H1 (cell line): ENCODE data around the gene MACF1. TPM values are rescaled to one million over a fixed set of nuclear protein-coding genes. Genes with fewer than 3 reads are reported as not detected.

ENCODE experiments used
- CTCF ChIA-PET: fragments of 300-600 bp; sonication (Branson Sonifier 250); formaldehyde crosslinking; loops from one replicate; lab custom pipeline; 2021; ENCODE audit not compliant: partially characterized antibody; lab: Charles Lee
- POLR2A ChIA-PET: fragments of 300-600 bp; sonication (Branson Sonifier 250); formaldehyde crosslinking; loops from one replicate; lab custom pipeline; 2021; ENCODE audit warnings: inconsistent platforms; ENCODE audit not compliant: partially characterized antibody; lab: Charles Lee
- DNase-seq, 2 experiments: peaks; one replicate each; pipeline versions ENCODE4 v3.0.0 to v3.0.0-alpha.2; 2010 to 2022; ENCODE audit warnings: low spot score in 2 of 2, low read depth in 1 of 2, mixed read lengths in 1 of 2
- FAIRE-seq: peaks from 2 replicates; lab custom pipeline; 2011; peaks lifted over from hg19 to GRCh38; lab: Jason Lieb, UNC
- H2AFZ ChIP-seq: 2 replicates; pipeline ENCODE4 v1.8.1; 2012; ENCODE audit warnings: low read length, inconsistent platforms
- H2AK5ac ChIP-seq: 2 replicates; pipeline ENCODE4 v1.6.1; 2013; ENCODE audit warnings: low read depth, low read length
- H2BK120ac ChIP-seq: replicated peaks from 2 replicates; pipeline ENCODE3; 2013; ENCODE audit warnings: low read depth, low read length, inconsistent platforms
- H2BK12ac ChIP-seq: 2 replicates; pipeline ENCODE4 v1.6.1; 2013; ENCODE audit warnings: low read depth, low read length
- H2BK15ac ChIP-seq: 2 replicates; pipeline ENCODE4 v1.6.1; 2013; ENCODE audit warnings: low read length
- H2BK20ac ChIP-seq: 2 replicates; pipeline ENCODE4 v1.6.1; 2013; ENCODE audit warnings: low read length
- H2BK5ac ChIP-seq: 2 replicates; pipeline ENCODE4 v1.6.1; 2013; ENCODE audit warnings: low read depth, low read length
- H3K14ac ChIP-seq: 2 replicates; pipeline ENCODE4 v1.6.1; 2013; ENCODE audit warnings: inconsistent platforms; ENCODE audit not compliant: insufficient read length
- H3K18ac ChIP-seq: 2 replicates; pipeline ENCODE4 v1.6.1; 2013; ENCODE audit warnings: low read length; ENCODE audit errors: extremely low read depth
- H3K23ac ChIP-seq: 2 replicates; pipeline ENCODE4 v1.6.1; 2013; ENCODE audit warnings: inconsistent platforms; ENCODE audit not compliant: insufficient read length
- H3K23me2 ChIP-seq: 2 replicates; pipeline ENCODE4 v1.6.1; 2013; ENCODE audit warnings: low read depth, low read length
- H3K27ac ChIP-seq: 2 replicates; pipeline ENCODE4 v1.6.1; 2011; ENCODE audit warnings: low read depth, low read length, inconsistent platforms
- H3K27me3 ChIP-seq, 4 experiments: replicated peaks in 1 of 4; 1 replicate in 1 of 4; 2 replicates in 3 of 4; pipeline versions ENCODE4 v1.6.1 to v1.8.1; 2011 to 2013; ENCODE audit warnings: low read length in 3 of 4, mild to moderate bottlenecking in 3 of 4, inconsistent platforms in 2 of 4, mixed read lengths in 2 of 4, moderate library complexity in 1 of 4; ENCODE audit not compliant: control insufficient read depth in 3 of 4, insufficient read depth in 3 of 4; ENCODE audit errors: extremely low read depth in 1 of 4
- H3K36me3 ChIP-seq, 4 experiments: 2 replicates each; pipeline versions ENCODE4 v1.6.1 to v1.8.1; 2011 to 2013; ENCODE audit warnings: mild to moderate bottlenecking in 4 of 4, low read length in 3 of 4, moderate library complexity in 2 of 4, control low read depth in 1 of 4, inconsistent platforms in 1 of 4; ENCODE audit not compliant: insufficient read depth in 4 of 4, control insufficient read depth in 2 of 4
- H3K4ac ChIP-seq: replicated peaks from 2 replicates; pipeline ENCODE3; 2013; ENCODE audit warnings: low read length, low read depth, mixed read lengths, inconsistent platforms; ENCODE audit not compliant: insufficient read length
- H3K4me1 ChIP-seq, 4 experiments: replicated peaks in 1 of 4; 1 replicate in 1 of 4; 2 replicates in 3 of 4; pipeline versions ENCODE4 v1.6.1 to v1.8.1; 2011 to 2013; ENCODE audit warnings: low read length in 3 of 4, inconsistent platforms in 2 of 4, mixed read lengths in 1 of 4; ENCODE audit not compliant: insufficient read depth in 4 of 4, control insufficient read depth in 3 of 4
- H3K4me2 ChIP-seq, 2 experiments: 2 replicates each; pipeline versions ENCODE4 v1.6.1 to v1.8.1; 2011 to 2013; ENCODE audit warnings: low read depth in 2 of 2, low read length in 2 of 2, control low read depth in 1 of 2, inconsistent platforms in 1 of 2, mild to moderate bottlenecking in 1 of 2; ENCODE audit not compliant: insufficient read depth in 1 of 2
- H3K4me3 ChIP-seq, 4 experiments: fragments of 200-600, 300-600 bp in 1 of 4; sonication (generic), shearing (Covaris generic), sonication (Bioruptor Twin) in 1 of 4; 2 replicates each; pipeline versions ENCODE4 v1.5.1 to v1.8.1; 2011 to 2016; ENCODE audit warnings: low read length in 4 of 4, low read depth in 3 of 4, control low read depth in 2 of 4, inconsistent platforms in 2 of 4, mild to moderate bottlenecking in 2 of 4, mixed read lengths in 1 of 4, moderate library complexity in 1 of 4; ENCODE audit not compliant: insufficient read depth in 2 of 4; ENCODE audit errors: extremely low read depth in 1 of 4
- H3K56ac ChIP-seq: replicated peaks from 2 replicates; pipeline ENCODE3; 2013; ENCODE audit warnings: low read depth, mild to moderate bottlenecking, mixed read lengths, low read length, inconsistent platforms; ENCODE audit not compliant: insufficient read length
- H3K79me1 ChIP-seq: 2 replicates; pipeline ENCODE4 v1.6.1; 2013; ENCODE audit warnings: low read depth, low read length, control low read depth
- H3K79me2 ChIP-seq, 2 experiments: 2 replicates each; pipeline versions ENCODE4 v1.6.1 to v1.8.1; 2012 to 2013; ENCODE audit warnings: low read length in 2 of 2, mild to moderate bottlenecking in 2 of 2, inconsistent platforms in 1 of 2; ENCODE audit not compliant: insufficient read depth in 2 of 2, control insufficient read depth in 1 of 2
- H3K9ac ChIP-seq, 4 experiments: replicated peaks in 1 of 4; 1 replicate in 1 of 4; 2 replicates in 3 of 4; pipeline versions ENCODE4 v1.6.1 to v1.8.1; 2011 to 2013; ENCODE audit warnings: low read depth in 3 of 4, low read length in 3 of 4, control low read depth in 2 of 4, mild to moderate bottlenecking in 2 of 4, moderate library complexity in 2 of 4, inconsistent platforms in 1 of 4; ENCODE audit errors: extremely low read depth in 1 of 4
- H3K9me3 ChIP-seq, 2 experiments: 2 replicates each; pipeline versions ENCODE4 v1.6.1 to v1.8.1; 2012 to 2013; ENCODE audit warnings: mild to moderate bottlenecking in 2 of 2, moderate library complexity in 2 of 2, control low read depth in 1 of 2, inconsistent platforms in 1 of 2, low read depth in 1 of 2, low read length in 1 of 2, mixed read lengths in 1 of 2; ENCODE audit not compliant: insufficient read depth in 2 of 2
- H4K20me1 ChIP-seq, 2 experiments: replicated peaks in 1 of 2; 2 replicates each; pipeline versions ENCODE3 to v1.8.1; 2011 to 2013; ENCODE audit warnings: inconsistent platforms in 2 of 2, low read length in 2 of 2, mild to moderate bottlenecking in 1 of 2; ENCODE audit not compliant: insufficient read depth in 2 of 2, control insufficient read depth in 1 of 2
- H4K5ac ChIP-seq: 2 replicates; pipeline ENCODE4 v1.6.1; 2013; ENCODE audit warnings: low read length, low read depth, mixed read lengths, inconsistent platforms; ENCODE audit not compliant: insufficient read length
- H4K8ac ChIP-seq: 2 replicates; pipeline ENCODE4 v1.8.0; 2013; ENCODE audit warnings: mild to moderate bottlenecking, moderate library complexity, low read length, inconsistent platforms; ENCODE audit not compliant: insufficient read depth; ENCODE audit errors: extremely low read depth
- H4K91ac ChIP-seq: replicated peaks from 2 replicates; pipeline ENCODE3; 2013; ENCODE audit warnings: low read length, mixed read lengths, inconsistent platforms; ENCODE audit not compliant: insufficient read length
- CBX5 ChIP-seq: fragments of 300-800, 300-1000 bp; sonication (generic); IDR thresholded peaks from 2 replicates; pipeline ENCODE4 v1.7.1; 2016; ENCODE audit warnings: antibody characterized with exemption, low read length, low read depth
- EP300 ChIP-seq, 2 experiments: IDR thresholded peaks; 1 replicate in 1 of 2; 2 replicates in 1 of 2; pipeline ENCODE4 v1.6.1; 2011 to 2012; ENCODE audit warnings: low read depth in 2 of 2, low read length in 2 of 2, mild to moderate bottlenecking in 2 of 2, borderline replicate concordance in 1 of 2, inconsistent platforms in 1 of 2, moderate library complexity in 1 of 2
- SP1 ChIP-seq: IDR thresholded peaks from 2 replicates; pipeline ENCODE4 v1.6.1; 2011; ENCODE audit warnings: low read depth, low read length
- SRF ChIP-seq: IDR thresholded peaks from 2 replicates; pipeline ENCODE4 v1.6.1; 2011; ENCODE audit warnings: mild to moderate bottlenecking, low read depth, low read length, moderate library complexity
- TAF1 ChIP-seq: IDR thresholded peaks from 2 replicates; pipeline ENCODE4 v1.6.1; 2011; ENCODE audit warnings: mild to moderate bottlenecking, low read depth, low read length
- YY1 ChIP-seq: IDR thresholded peaks from 2 replicates; pipeline ENCODE4 v1.6.1; 2011; ENCODE audit warnings: low read depth, mild to moderate bottlenecking, low read length
- polyA plus RNA-seq, 7 experiments: library from polyadenylated mRNA; depleted of rRNA in 3 of 7; stranded (reverse) in 5 of 7; unstranded in 2 of 7; fragments of >200 nt in 5 of 7; fragments of 200-250 nt in 2 of 7; gene quantifications; 1 replicate in 5 of 7; 2 replicates in 1 of 7; 4 replicates in 1 of 7; pipeline versions ENCODE4 v1.2.1 to v1.2.3, GENCODE V29; 2011 to 2013; ENCODE audit warnings: missing spikeins in 2 of 7, mixed read lengths in 2 of 7
- total RNA-seq: library from RNA; stranded (reverse); fragmentation: NEBNext Ultra II Directional; extraction: Animal tissue kit (Norgen Biotek cat#: 25700); gene quantifications from 2 replicates; pipeline ENCODE4 v1.2.1, GENCODE V29; 2021

The MACF1 gene
- total and polyA plus RNA-seq, 2 of the 8 experiments (the other 6 are each of a cell fraction or from before 2014, with no cell fraction given), result 59.8 to 285 TPM

DNA sequence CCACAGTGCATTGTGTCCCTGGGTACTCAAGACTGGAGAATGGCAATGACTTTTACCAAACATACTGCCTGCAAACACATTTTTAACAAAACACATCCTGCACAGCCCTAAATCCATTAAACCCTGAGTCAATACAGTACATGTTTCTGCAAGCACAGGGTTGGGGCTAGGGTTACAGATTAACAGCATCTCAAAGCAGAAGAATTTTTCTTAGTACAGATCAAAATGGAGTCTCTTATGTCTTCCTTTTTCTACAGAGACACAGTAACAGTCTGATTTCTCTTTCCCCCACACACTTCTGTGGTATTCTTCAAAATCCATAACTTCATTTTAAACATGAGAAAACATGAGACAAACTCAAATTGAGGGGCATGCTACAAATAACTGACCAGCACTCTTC is 300.8 kb downstream of the MACF1 start:
- H3K9me3 ChIP-seq, result peaks cover 0 to 2% of the 10 kb centered on the region in 2 experiments; a peak in 1 of 4 replicates
- no peak overlapping the region for H2BK5ac ChIP-seq
- CTCF ChIA-PET, result no interaction called here
- no peak overlapping the region for H2AFZ ChIP-seq
- no peak overlapping the region for H3K56ac ChIP-seq
- H3K23me2 ChIP-seq, result no peaks in the 10 kb centered on the region
- H2AK5ac ChIP-seq, result no peak overlapping the region
- no peak overlapping the region for H4K8ac ChIP-seq
- H4K20me1 ChIP-seq, result no peaks in the 10 kb centered on the region
- POLR2A ChIA-PET, result no interaction called here
- DNase-seq, result no peak
- no peak overlapping the region for H2BK120ac ChIP-seq
- H3K9ac ChIP-seq, result no peak overlapping the region
- no peak overlapping the region for H2BK15ac ChIP-seq
- no peak overlapping the region for H3K23ac ChIP-seq
- no peak overlapping the region for H3K4ac ChIP-seq
- no peaks in the 10 kb centered on the region for H3K79me1 ChIP-seq
- H4K5ac ChIP-seq, result no peak overlapping the region
- H3K4me2 ChIP-seq, result no peak overlapping the region
- no peak overlapping the region for H4K91ac ChIP-seq
- H3K18ac ChIP-seq, result no peak overlapping the region
- no peak overlapping the region for H2BK12ac ChIP-seq
- TF ChIP-seq EP300 (IDR thresholded peaks at IDR 0.05; ENCODE audit: borderline replicate concordance in 1 of 2, low read depth in 2 of 2, low read length in 2 of 2) (no peak), CBX5 (no peak), YY1 (no peak), TAF1 (no peak), SP1 (no peak), SRF (no peak)
- no peak overlapping the region for H2BK20ac ChIP-seq
- H3K14ac ChIP-seq, result no peak overlapping the region
- H3K27ac ChIP-seq, result no peak overlapping the region
- FAIRE-seq, result no peak
- no peaks in the 10 kb centered on the region; a peak in 1 of 7 replicates for H3K27me3 ChIP-seq
- no peak overlapping the region for H3K4me3 ChIP-seq
- no peaks in the 10 kb centered on the region for H3K79me2 ChIP-seq
- no peaks in the 10 kb centered on the region for H3K36me3 ChIP-seq
- no peaks in the 10 kb centered on the region; a peak in 1 of 7 replicates for H3K4me1 ChIP-seq
